Esophagus squamous epithelium (tissue), 4 donors: ENCODE results near the gene HTATIP2.

Experiments used
- CTCF ChIP-seq, 6 experiments: fragments of 450-650 bp in 4 of 6; fragments of 200-600 bp in 2 of 6; sonication (generic) in 2 of 6; IDR thresholded peaks; one replicate each; pipeline ENCODE4 v1.5.1; 2016 to 2019; ENCODE audit warnings: antibody characterized with exemption in 6 of 6, mild to moderate bottlenecking in 4 of 6, moderate library complexity in 4 of 6
- POLR2A ChIP-seq, 4 donors: fragments of 450-650 bp; IDR thresholded peaks; one replicate each; pipeline ENCODE4 v1.6.1; 2017; ENCODE audit warnings: antibody characterized with exemption in 4 of 4, mild to moderate bottlenecking in 4 of 4, moderate library complexity in 3 of 4

DNA sequence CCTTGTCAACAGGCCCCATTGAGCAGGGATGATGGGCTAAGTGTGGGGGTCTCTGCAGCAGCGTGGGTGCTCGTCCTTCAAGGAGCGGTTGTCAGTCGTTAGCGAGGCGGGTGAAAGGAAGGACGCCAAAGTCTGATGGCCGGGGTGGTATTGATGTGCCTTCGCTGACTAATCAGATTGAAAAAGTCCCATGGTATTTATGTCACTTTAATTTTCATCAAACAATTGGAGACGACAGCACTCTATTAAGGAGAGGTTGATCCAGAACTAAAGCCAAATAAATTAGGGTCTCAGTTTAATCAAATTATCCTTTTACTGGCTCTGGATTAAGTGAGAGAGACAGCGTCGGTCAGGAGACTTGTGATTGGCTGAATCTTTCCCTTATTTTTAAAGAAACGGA lies 9.6 kb downstream of the HTATIP2 start:
- TF ChIP-seq CTCF (IDR thresholded peaks at IDR 0.05), result no peak
- no peak for TF ChIP-seq POLR2A (IDR thresholded peaks at IDR 0.05)
